GM19351 (cell line): Measurements from ENCODE around the gene TCF25.

Source experiments
- ATAC-seq: cut with Tn5 transposase; IDR thresholded peaks from one replicate; pipeline ENCODE4 v1.9.1; 2021; ENCODE audit warnings: mild to moderate bottlenecking, moderate library complexity; ENCODE audit not compliant: unreplicated experiment

TCF25 gene

DNA sequence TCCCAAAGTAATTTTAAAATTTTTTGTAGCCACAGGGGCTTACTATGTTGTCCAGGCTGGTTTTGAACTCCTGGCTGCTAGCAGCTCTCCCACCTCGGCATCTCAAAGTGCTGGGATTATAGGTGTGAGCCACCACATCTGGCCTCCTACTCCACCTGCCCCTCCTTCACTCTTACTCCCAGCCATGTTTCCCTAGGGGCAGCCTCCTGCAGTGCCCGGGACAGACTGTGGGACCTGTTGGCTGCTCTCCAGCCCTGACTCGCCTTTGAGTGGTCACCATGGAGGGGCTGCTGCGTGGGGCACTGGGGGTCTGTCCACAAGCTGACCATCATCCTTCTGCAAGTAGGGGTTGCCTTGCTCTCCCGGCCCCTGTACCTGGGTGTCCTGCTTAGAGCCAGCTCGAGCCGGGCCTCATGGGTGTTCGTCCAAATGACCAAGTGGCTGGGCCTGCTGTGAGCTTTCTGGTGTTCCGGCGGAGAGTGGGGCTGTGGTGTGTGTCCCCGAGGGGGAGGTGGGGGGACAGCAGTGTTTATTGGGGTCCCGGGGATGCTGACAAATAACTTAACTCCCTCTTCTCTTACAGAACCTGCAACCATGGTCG lies 28.6 kb upstream of the TCF25 start:
- ATAC-seq: no peak

DNA sequence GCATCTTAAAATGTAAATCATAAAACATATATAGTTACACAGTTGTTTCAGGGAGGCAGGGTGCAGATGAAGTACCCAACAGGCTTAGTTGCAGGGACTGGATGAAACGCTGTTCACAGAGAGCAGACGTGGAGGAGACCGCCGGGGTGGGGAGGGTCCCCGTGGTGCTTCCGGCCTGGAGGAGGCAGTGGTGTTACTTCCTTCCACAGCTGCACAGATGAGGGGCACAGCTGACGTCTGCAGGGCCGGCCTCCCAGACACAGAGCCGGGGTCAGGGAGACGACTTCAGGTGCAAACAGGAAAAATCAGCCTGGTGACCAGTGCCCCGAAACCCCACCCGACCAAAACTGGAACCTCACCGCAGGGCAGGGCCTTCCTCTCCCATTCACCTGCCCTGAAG lies 28.0 kb upstream of the TCF25 start:
- no peak for ATAC-seq

DNA sequence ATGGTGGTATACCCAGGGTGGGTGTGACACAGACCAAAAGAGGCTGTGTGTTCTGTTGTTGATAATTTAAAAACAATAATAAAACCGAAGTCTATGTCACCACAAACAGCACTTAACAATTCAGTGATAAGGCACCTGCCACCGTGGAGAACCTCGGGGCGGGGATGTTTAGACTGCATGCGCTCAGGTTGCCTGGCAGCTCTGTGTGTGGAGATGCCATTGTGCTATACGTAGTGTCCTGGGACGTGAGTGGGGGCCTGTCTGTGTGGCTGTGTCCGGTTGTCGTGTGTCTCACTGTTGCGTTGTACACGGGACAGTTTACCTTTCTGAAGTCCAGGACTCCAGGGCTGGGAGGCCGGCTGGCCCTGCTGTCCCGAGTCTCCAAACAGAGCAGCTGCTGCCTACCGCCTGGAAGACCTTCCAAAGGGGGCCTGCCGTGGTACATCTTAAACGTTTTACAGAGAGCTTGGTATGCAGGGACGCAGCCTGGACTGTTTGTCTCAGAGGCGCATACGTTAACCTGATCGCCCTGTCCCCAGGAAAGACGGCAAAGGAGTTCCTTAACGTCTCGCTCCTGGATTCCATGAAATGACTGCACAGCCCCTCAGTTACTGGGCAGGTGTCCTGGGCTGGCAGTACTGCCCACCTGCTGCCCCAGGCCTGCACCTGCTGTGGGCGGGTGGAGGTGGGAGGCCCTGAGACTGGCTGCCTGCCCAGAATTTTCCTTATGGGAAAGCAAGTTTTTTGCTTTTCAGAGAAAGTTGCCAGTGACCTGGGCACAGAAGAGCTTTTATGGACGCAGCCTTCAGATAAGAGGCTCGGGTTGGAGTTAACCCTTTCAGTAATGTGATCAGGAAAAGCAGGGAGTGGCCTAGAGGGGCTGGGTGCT lies 26.1 kb upstream of the TCF25 start:
- no peak for ATAC-seq

DNA sequence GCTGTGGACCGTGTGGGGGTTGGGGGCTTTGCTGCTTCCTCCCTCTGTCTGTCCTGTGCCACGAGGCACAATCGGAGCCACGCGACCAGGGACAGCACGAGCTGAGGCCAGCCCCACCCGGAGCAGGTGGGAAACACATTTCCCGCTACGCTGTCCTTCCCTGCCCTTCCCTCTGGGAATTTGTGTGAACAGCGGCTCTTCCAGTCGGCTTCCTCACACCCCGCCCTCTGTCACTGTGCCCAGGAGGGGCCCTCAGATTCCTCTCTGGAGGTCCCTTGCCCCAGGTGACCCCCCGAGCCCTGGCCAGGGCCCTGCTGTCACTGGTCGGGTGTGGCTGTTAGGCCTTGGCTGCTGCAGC lies 25.5 kb upstream of the TCF25 start:
- no peak for ATAC-seq

DNA sequence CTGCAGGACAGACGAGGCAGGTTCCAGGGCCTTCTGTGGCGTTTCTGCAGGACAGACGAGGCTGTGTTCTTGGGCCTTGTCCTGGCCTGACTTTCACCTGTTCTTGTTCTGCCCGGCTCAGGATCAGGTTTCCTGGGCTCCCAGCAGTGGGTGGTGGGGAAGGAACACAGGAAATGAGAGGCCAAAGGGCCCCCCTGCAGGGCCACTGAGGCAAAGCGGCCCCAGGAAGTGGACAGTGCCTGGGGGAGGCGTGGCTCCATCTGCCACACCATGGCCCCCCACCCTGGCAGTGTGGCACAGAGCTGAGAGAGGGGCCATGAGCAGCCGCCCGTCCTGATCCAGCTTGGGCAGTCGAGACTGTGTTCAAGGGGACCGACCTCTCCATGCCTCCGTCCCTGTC lies 24.4 kb upstream of the TCF25 start:
- ATAC-seq: no peak

DNA sequence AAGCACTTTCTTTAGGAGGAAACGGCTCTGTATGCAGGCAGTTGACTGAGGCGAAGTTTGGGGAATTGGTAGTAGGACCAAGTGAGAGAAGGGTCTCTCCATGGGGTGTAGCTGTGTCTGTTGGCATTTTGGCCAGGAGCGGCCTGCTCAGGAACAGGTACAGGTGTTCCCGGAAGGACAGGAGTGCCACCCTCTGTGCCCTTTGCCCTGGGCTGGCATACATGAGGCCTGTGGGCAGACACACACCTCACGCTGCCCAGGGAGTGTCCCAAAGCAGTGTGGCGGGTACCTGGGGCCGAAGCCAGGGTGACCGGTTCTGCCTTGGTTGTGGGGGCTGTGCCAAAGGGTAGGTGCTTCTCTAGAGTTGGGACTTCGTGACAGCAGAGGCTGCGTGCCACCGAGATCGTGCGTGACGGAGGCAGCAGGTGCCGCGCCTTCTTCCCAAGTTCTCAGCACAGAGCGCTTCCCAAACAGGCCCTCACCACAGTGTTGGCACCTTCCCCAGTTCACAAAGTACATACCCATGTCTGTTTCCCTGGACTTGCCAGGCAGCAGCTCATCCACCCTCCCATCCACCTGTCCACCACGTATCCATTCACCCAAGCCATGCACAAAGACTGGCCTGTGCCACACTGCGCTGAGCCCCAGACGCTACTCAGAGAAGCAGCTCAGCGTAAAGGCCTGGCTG lies 19.9 kb upstream of the TCF25 start:
- no peak for ATAC-seq

DNA sequence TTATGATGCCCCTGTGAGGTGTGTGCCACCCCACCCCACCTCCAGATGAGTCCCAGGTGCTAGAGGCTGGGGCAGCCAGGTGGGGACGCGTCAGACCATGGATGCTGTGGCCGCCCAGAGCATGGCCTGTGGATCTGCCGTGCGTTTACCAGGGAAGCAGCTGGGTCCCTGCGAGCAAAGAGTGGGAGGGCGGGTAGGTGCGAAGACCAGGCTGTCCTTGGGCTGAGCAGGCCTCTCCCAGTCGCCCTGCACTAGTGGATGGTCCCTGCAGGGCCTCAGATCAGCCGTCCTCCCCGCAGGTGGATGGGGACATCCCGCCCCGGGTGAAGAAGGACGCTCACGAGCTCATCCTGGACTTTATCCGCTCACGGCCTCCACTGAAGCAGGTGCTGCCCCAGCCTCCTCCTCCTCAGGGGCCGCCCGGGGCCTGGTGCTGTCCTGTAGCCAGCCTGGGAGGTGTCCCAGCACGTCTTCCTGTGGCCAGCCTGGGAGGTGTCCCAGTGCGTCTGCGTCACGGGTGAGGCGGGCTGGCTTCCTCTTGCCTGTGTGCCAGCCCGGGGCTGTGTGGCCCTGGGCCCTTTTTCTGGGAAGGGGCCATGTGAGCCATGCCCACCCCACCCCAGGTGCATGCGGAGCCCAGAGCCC lies 18.0 kb upstream of the TCF25 start:
- no peak for ATAC-seq

DNA sequence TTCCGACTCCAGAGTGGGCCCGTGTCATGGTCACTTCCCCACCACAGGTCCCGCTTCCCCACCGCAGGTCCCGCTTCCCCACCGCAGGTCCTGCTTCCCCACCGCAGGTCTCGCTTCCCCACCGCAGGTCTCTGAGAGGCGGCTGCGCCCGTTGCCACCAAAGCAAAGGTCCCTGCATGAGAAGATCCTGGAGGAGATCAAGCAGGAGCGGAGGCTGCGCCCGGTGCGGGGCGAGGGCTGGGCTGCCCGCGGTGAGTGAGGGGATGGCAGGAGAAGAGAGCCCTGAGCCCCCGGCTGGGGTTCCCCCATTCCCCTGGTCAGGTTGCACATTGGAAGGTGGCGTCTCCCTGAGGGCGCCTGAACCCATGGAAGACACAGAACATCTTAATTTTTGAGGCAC lies 17.4 kb upstream of the TCF25 start:
- no peak for ATAC-seq

DNA sequence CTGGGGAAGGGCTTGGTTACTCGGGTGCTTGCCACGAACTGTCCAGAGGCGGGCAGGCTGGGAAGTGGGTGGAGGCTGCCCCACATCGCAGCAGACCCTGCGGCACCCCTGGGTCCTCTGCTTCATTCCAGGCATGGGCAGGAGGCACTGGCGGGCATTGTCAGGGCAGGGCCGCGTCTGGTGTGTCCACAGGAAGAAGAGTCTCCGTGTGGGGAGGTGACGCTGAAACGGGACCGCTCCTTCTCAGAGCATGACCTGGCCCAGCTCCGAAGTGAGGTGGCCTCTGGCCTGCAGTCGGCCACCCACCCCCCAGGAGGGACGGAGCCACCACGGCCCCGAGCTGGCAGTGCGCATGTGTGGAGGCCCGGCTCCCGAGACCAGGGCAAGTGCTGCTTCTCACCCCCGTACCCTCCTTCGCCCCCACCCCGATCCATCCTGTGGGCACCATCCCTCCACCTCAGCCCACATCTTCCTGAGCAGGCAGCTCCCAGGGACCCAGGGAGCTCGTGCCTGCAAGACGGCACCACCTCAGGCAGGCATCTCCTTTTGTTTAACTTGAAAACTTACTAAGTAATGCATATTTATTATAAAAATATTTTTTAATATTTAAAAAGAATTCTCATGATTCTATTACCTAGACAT lies 14.3 kb upstream of the TCF25 start:
- no peak for ATAC-seq

DNA sequence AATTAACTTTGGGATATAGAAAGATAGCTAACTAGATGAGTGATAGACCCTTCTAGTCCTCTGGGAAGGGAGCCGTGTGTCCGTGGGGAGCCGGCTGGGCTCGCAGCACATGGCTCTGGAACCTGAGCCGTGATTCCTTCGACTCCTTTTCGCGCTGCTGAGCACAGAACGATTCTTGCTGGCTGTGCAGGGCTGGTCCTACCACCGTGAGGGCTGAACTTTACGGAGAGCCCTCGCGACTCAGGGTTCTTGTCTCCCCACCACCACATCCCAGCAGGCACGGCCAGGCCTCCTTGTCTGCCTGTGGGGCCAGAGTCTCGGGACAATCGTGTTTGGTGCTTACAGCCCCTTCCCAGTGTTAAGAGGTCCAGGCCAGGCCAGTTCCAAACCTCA lies 13.8 kb upstream of the TCF25 start:
- no peak for ATAC-seq

DNA sequence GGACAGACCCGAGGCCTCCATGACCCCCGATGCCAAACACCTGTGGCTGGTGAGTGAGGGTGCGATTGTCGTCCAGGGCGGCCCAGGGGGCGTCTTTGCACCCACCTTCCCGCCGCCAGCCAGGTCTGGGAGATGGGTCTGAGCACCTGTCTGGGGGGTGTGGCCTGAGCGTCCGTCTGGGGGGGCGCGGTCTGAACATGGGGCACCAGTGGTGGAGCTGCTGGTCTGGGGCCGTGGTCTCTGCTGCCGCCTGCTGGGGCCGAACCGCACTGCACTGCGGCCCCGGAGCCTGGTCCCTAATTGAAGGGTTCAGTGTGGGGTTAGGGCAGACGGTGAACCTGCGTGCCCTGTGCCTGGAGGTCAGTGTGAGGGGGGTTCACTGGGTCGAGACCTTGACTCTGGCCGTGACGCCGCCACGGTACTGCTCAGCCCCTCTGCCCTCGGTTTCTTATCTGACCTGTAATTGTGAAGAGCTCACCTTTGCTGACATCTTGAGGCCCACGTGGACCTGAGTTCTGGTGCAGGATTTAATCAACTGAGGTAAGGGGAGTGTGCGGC lies 12.6 kb upstream of the TCF25 start:
- no peak for ATAC-seq

DNA sequence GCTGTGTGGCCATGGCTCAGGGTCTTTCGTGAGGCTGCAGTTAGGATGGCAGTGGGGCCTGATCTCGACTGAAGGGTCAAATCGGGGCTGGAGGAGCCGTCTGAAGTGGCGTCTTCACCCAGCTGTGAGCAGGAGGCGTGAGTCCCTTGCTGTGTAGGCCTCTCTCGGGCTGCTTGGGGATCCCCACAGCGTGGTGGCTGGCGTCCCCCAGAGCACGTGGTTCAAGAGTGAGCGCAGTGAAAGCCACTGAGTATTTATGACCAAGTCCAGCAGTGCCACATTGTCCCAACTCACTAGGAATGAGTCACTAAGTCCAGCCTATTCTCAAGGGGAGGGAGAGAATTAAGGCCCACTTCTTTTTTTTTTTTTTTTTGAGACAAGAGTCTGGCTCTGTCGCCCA lies 11.7 kb upstream of the TCF25 start:
- ATAC-seq: no peak

DNA sequence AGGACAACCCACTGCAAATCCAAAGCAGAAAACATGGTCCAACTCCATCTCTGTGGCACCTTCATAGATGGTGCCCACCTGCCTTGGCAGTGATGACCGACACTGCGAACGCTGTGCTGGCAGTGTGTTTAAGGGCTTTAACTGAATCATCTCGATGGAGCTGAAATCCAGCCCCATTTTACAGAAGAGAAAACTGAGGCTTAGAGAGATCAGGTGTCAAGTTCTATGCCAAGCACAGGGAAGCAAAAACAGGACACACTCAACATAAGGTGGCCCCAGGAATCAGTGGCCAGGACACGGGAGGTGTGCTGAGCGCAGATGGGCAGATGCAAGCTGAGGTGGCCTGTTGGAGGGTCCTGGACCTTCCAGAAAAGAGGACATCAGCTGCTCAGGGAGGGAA lies 10.7 kb upstream of the TCF25 start:
- ATAC-seq: no peak

DNA sequence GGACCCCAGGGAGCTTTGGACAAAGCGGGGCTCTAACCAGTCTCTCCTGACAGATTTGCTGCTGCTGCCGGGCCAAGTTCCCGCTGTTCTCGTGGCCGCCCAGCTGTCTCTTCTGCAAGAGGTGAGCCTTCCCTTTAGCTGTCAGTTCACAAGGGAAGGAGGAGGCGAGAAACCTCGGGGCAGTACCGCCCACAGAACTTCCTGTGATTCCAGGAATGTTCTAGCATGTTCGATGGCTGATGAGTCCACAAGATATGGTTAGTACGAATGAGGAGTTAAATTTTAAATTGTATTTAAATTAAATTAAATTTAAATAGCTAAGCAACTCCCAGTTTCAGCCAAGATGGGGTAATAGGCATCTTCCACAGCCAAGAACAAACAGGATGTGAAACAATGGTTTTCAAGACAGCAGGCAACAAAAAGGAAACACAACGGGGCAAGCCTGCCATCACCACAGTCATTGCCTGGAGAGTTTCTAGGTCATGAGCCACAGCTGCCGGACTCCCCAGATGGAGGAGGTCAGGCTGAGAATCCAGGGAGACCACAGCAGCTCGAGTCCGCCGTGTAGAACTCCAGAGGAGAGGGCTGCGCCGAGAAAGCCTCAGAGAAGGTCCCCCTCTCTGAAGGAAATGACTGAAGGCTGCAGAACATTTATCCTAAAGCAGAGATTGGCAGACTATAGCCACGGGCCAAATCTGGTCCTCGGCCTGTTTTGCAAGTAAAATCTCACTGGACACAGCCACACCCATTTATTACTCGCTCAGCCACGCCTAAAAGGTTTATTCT lies 9.5 kb upstream of the TCF25 start:
- ATAC-seq: no peak

DNA sequence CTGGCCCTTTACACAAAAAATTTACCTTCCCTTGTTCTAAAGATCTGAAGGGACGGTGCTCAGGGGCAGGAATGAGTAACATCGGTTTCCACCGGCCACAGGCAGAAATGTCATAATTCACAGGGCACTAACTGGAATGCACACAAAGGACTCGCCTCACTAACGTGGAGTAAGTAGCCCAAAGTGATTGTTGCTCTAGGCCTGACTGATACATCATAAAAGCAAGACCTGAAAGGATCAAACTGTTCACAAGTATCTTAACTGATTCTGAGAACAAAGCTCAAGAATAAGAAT lies 8.9 kb upstream of the TCF25 start:
- ATAC-seq: no peak

DNA sequence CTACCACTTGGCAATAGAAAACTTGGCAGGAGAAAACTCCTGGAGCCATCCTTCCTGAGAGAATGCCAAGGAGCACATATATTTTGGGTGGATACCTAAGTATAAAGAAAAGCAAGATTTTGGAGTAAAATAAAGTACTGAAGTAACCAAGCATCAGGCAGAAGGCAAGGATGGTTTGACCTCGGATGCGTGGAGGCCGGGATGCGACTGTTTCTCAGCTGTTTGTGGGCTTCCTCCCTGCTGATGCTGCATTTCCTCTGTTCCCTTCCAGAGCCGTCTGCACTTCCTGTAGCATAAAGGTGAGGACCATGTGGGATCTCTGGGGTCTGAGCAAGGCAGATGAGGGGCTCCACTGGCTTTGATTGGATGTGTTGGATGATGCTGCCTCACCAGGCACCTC lies 5.5 kb upstream of the TCF25 start:
- no peak for ATAC-seq

DNA sequence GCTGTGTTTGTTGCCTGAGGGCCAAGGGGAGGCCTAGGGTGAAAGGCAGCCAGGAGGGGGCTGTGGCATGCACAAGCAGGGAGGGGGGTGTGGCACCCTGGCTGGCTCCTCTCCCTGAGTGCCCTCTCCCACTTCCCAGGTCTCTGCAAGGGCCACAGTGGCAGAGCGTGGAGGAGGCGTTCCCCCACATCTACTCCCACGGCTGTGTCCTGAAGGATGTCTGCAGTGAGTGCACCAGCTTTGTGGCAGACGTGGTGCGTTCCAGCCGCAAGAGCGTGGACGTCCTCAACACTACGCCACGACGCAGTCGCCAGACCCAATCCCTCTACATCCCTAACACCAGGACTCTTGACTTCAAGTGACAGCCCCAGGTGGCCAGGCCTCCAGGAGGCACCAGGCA lies 3.5 kb upstream of the TCF25 start:
- ATAC-seq: no peak

DNA sequence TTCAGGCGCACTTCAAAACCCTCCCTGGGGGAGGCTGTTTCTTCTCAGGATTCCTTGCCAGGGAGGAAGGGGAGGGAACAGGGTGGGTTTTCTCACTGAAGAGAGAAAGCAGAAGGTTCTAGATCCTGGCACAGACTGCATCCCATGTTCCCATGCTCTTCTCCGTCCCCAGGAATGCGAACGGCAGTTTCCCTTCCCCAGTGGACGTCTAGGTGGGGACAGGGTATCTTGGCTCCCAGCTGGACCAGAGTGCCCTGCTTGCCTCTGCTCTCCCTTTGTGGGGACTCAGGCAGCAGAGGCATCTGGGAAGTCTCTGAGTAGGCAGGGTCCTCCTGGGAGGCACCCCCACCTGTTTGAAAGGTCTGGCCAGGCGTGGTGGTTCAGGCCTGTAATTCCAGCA lies 3.0 kb upstream of the TCF25 start:
- ATAC-seq: no peak

DNA sequence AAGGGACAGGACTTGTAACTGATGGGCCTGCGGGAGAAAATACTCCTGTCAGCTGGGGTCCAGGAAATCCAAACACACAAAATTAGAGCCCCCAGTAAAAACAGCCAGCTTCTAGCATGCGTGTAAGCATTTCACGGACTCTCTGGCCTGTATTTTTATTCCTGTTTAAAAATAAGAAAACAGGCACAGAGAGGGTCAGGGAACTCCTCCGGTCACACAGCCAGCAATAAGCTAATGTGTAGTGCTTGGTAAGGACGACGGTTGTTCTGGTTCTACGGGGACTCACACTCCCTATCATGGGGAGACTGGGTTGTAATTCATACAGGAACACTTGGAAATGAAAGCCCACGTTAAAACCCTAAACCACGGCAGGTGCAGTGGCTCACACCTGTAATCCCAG lies 1.5 kb upstream of the TCF25 start:
- no peak for ATAC-seq

DNA sequence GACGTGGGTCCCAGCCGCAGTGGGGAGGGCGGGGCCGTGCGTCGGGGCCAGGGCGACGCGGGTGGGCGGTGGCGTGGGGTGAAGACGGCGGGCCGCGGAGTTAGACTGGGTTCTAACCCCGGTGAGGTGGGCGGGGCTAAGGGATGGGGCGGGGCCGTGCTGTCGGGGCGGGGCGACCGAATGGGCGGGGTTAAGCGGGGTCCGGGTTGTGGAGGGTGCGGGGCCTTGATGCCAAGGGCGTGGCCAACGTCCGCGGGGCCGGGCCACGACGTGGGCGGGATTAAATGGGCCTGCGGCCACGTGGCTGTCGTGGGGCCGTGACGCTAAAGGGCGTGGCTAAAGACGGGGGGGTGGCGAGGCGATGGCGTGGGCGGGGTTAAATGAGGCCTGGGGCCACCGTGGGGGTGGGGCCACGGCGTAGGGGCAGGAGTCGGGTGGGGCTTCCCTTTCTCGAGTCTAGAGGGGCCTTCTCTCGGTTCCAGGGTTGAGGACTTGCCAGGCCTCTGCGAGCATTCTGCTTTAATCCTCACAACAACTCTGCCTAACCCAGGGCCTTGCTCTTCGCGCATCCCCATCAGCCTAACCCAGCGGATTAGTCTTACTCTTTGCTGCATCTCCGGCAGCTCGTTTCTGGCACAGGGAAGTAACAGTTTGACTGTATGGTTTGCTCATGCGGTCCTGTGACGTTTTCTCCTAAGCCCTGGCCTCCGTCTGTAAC lies 739 bp downstream of the TCF25 start:
- ATAC-seq: peak; percentile 63
